Prostate gland (tissue), 2 donors: ENCODE results near the gene ZNF700. TPM values are rescaled to one million over a fixed set of nuclear protein-coding genes. Genes with fewer than 3 reads are reported as not detected.
"Not testable (repeated sequence)": the region's sequence is repeated elsewhere in the genome, so short reads cannot be mapped to it uniquely, and the experiment has no call there.

Experiments used
- DNase-seq: peaks from one replicate; pipeline ENCODE4 v3.0.0-alpha.2; 2019; ENCODE audit warnings: low spot score
- H3K27ac ChIP-seq, 2 donors: fragments of 200-600 bp; sonication (generic); 2 replicates each; pipeline ENCODE4 v1.5.1; 2017 to 2019
- H3K27me3 ChIP-seq: fragments of 200-600 bp; sonication (generic); replicated peaks from 2 replicates; pipeline ENCODE4 v1.5.1; 2019; ENCODE audit not compliant: insufficient read depth
- H3K36me3 ChIP-seq, 2 donors: fragments of 200-600 bp; sonication (generic); 1 replicate in 1 of 2; 2 replicates in 1 of 2; pipeline versions ENCODE4 v1.5.1 to v1.8.1; 2017 to 2019
- H3K4me1 ChIP-seq: fragments of 200-600 bp; sonication (generic); replicated peaks from 2 replicates; pipeline ENCODE4 v1.5.1; 2019
- H3K4me3 ChIP-seq, 2 donors: fragments of 200-600 bp; sonication (generic); 2 replicates each; pipeline ENCODE4 v1.5.1; 2017 to 2019
- H3K9me3 ChIP-seq: fragments of 200-600 bp; sonication (generic); 2 replicates; pipeline ENCODE4 v1.5.1; 2017
- POLR2A ChIP-seq: fragments of 450-650 bp; IDR thresholded peaks from one replicate; pipeline ENCODE4 v1.6.1; 2016; ENCODE audit warnings: antibody characterized with exemption, mild to moderate bottlenecking
- POLR2AphosphoS5 ChIP-seq: sonication (generic); formaldehyde crosslinking; IDR thresholded peaks from one replicate; pipeline ENCODE4 v1.6.1; 2017; ENCODE audit warnings: antibody characterized with exemption
- WGBS: methylation state at CpG from one replicate; pipeline ENCODE4 v1.1.5; 2018; 5-methylcytosine and 5-hydroxymethylcytosine counted together
- intact Hi-C: fragments of 100-400 bp; cut with DNase I; formaldehyde crosslinking; loops from one replicate; pipeline ENCODE4 v1.14.2; 2022
- small RNA-seq, 2 donors: library from RNA; depleted of rRNA; stranded (forward); fragments of <200 nt; gene quantifications; one replicate each; pipeline ENCODE3, GENCODE V24; 2016
- total RNA-seq, 2 donors: library from RNA; depleted of rRNA; stranded (reverse); fragments of >200 nt; gene quantifications; one replicate each; pipeline ENCODE4 v1.1.0, GENCODE V29; 2016
- TF ChIP-seq, protein P1 (sequence below), 4 experiments: fragments of 200-600 bp in 2 of 4; fragments of 450-650 bp in 2 of 4; sonication (generic) in 2 of 4; IDR thresholded peaks; 1 replicate in 3 of 4; 2 replicates in 1 of 4; pipeline ENCODE4 v1.5.1; 2016 to 2019; ENCODE audit warnings: antibody characterized with exemption in 4 of 4, mild to moderate bottlenecking in 2 of 4, moderate library complexity in 2 of 4

The ZNF700 gene
- total RNA-seq, 2 donors from 2014 or later: 16.8 to 18.0 TPM

DNA sequence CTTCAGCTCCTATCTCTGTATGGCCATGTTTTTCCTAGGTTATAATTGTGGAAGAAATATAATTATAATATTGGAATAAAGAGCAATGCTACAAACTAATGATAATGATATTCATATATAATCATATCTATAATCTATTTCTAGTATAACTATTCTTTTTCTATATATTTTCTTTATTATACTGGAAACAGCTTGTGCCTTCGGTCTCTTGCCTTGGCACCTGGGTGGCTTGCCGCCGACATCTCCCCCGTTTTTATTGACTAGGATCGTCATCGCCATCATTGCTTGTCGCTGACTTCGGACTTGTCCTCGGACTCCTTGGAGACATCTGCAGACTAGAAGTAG lies 64.2 kb downstream of the ZNF700 start:
- Histone ChIP-seq H3K27me3 (no peaks in the 10 kb centered on the region), H3K36me3 (no peaks in the 10 kb centered on the region), H3K4me1 (no peaks in the 10 kb centered on the region), H3K9me3 (no peaks in the 10 kb centered on the region), H3K27ac (peak overlapping the region in 1 of 2 donors; percentile 85), H3K4me3 (peak overlapping the region; percentile 65 to 73)
- WGBS: 71% methylated on average over 9 of the region's 9 CpGs
- DNase-seq: no peak
- intact Hi-C loops: loop anchor here (1.0 to 2.0 kb wide), 2 partner anchors 66 to 102 kb away; partner anchors contain the start of gene ZNF69
- TF ChIP-seq POLR2A: no peak
- TF ChIP-seq POLR2AphosphoS5: no peak
- TF ChIP-seq, protein P1, sequence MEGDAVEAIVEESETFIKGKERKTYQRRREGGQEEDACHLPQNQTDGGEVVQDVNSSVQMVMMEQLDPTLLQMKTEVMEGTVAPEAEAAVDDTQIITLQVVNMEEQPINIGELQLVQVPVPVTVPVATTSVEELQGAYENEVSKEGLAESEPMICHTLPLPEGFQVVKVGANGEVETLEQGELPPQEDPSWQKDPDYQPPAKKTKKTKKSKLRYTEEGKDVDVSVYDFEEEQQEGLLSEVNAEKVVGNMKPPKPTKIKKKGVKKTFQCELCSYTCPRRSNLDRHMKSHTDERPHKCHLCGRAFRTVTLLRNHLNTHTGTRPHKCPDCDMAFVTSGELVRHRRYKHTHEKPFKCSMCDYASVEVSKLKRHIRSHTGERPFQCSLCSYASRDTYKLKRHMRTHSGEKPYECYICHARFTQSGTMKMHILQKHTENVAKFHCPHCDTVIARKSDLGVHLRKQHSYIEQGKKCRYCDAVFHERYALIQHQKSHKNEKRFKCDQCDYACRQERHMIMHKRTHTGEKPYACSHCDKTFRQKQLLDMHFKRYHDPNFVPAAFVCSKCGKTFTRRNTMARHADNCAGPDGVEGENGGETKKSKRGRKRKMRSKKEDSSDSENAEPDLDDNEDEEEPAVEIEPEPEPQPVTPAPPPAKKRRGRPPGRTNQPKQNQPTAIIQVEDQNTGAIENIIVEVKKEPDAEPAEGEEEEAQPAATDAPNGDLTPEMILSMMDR (IDR thresholded peaks at IDR 0.05): no peak

DNA sequence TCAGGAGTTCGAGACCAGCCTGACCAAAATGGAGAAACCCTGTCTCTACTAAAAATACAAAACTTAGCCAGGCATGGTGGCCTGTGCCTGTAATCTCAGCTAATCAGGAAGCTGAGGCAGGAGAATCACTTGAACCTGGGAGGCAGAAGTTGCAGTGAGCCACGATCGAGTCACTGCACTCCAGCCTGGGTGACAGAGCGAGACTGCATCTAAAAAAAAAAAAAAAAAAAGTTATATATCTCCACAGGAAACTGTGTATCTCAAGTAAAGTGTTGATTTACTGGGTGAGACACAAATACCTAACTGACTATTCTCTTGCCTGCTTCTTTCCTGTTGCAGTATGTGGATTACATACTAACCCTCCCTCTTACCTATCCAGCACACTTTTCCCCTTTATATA lies 67.0 kb downstream of the ZNF700 start:
- H3K27ac ChIP-seq, H3K36me3 ChIP-seq, intact Hi-C loops, H3K4me1 ChIP-seq, H3K27me3 ChIP-seq, H3K4me3 ChIP-seq, DNase-seq, H3K9me3 ChIP-seq: not testable (repeated sequence)
- 82% methylated on average over 4 of the region's 4 CpGs for WGBS

DNA sequence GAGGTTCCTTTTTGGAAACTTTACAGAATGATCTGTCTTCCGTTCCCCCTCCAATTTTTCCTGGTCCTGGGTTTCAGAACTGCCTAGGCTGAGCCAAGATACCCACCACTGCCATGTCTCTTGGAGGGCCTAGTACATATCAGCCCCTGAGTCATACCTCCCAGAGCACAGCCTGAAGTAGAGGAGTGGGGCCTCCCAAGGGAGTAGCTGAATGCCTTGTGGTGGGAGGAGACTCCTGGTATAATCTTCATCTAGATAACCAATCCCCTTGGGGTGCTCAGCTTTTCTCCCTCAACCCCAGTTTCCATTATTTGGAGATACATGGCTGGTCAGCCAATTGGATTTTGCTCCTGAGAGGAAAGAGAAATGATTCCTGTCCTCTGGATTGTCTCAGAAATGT lies 70.3 kb downstream of the ZNF700 start:
- Histone ChIP-seq H3K4me1 (no peaks in the 10 kb centered on the region), H3K4me3 (no peak overlapping the region), H3K9me3 (no peaks in the 10 kb centered on the region), H3K36me3 (no peaks in the 10 kb centered on the region), H3K27ac (no peak overlapping the region), H3K27me3 (no peaks in the 10 kb centered on the region)
- intact Hi-C loops: no loop called here
- WGBS: 96% methylated on average over 1 of the region's 1 CpG
- DNase-seq: no peak
- TF ChIP-seq POLR2A (no peak), POLR2AphosphoS5 (no peak)
- TF ChIP-seq, protein P1 (IDR thresholded peaks at IDR 0.05): no peak

Small RNA genes within 50 kb of the gene (small RNA-seq; reads per million reads assigned to genes)
- gene RNA5SP464: 0 reads per million in 2 donors

Other genes starting within 250 kb of the ZNF700 start
- 1 to 10 TPM; 3.5 to 5.9 TPM for gene ZNF823, start 186.2 kb upstream of the ZNF700 start, total RNA-seq
- 1 to 10 TPM; 6.9 to 7.3 TPM for gene ZNF441, start 158.1 kb upstream of the ZNF700 start, total RNA-seq
- gene ZNF491, start 126.6 kb upstream of the ZNF700 start, total RNA-seq: 1 to 10 TPM; 1.6 to 2.3 TPM
- 10 to 100 TPM; 17.5 to 17.9 TPM for gene ZNF440, start 110.8 kb upstream of the ZNF700 start, total RNA-seq
- gene ZNF439, start 76.4 kb upstream of the ZNF700 start, total RNA-seq: 10 to 100 TPM in 1 of 2 donors, 1 to 10 TPM in 1; 8.5 to 16.1 TPM
- 10 to 100 TPM; 14.4 to 28.1 TPM for gene ZNF69, start 37.3 kb upstream of the ZNF700 start, total RNA-seq
- gene ZNF763, start 39.9 kb downstream of the ZNF700 start, total RNA-seq: 1 to 10 TPM; 4.0 to 5.6 TPM
- gene ZNF433, start 110.6 kb downstream of the ZNF700 start, total RNA-seq: 10 to 100 TPM; 10.2 to 10.4 TPM
- not detected for gene ZNF878, start 127.9 kb downstream of the ZNF700 start, total RNA-seq
- 10 to 100 TPM; 13.4 to 16.2 TPM for gene ZNF844, start 139.6 kb downstream of the ZNF700 start, total RNA-seq
- 1 to 10 TPM in 1 of 2 donors, not detected in 1; 6.0 TPM for gene ZNF20, start 215.2 kb downstream of the ZNF700 start, total RNA-seq
- gene ZNF625, start 231.6 kb downstream of the ZNF700 start, total RNA-seq: 10 to 100 TPM in 1 of 2 donors, 1 to 10 TPM in 1; 7.8 to 15.6 TPM
- 10 to 100 TPM; 11.9 to 14.9 TPM for gene ZNF136, start 238.0 kb downstream of the ZNF700 start, total RNA-seq